Progenitor cell of endocrine pancreas (in vitro differentiated cells): ENCODE measurements around the gene SUN1. TPM values are rescaled to one million over a fixed set of nuclear protein-coding genes. Genes with fewer than 3 reads are reported as not detected.

Source experiments
- DNase-seq: peaks from one replicate; pipeline ENCODE4 v3.0.0; 2021; ENCODE audit warnings: low spot score; ENCODE audit not compliant: unreplicated experiment
- H3K27ac Mint-ChIP-seq: 2 replicates; pipeline ENCODE4 v1.8.0; 2021; ENCODE audit warnings: mild to moderate bottlenecking, moderate library complexity, mixed read lengths
- H3K27me3 Mint-ChIP-seq: 2 replicates; pipeline ENCODE4 v1.8.0; 2021; ENCODE audit warnings: mixed read lengths
- H3K36me3 Mint-ChIP-seq: 2 replicates; pipeline ENCODE4 v1.8.0; 2022; ENCODE audit warnings: mixed read lengths; ENCODE audit not compliant: insufficient read depth
- H3K4me1 Mint-ChIP-seq: 2 replicates; pipeline ENCODE4 v1.8.0; 2021; ENCODE audit warnings: low read depth, mixed read lengths
- H3K4me3 Mint-ChIP-seq: 2 replicates; pipeline ENCODE4 v1.8.0; 2021; ENCODE audit warnings: low read depth, mild to moderate bottlenecking, moderate library complexity, mixed read lengths
- H3K9me3 Mint-ChIP-seq: 2 replicates; pipeline ENCODE4 v1.8.0; 2021; ENCODE audit warnings: low read depth, mixed read lengths
- long read RNA-seq: library from polyadenylated mRNA; unstranded; transcript quantifications from one replicate; pipeline ENCODE4 v2.0.0, GENCODE V29; 2020
- total RNA-seq: library from RNA; stranded (reverse); gene quantifications from 2 replicates; pipeline ENCODE4 v1.2.1, GENCODE V29; 2021
- TF ChIP-seq, protein P1 (sequence below): fragments of 200-600 bp; sonication (generic); IDR thresholded peaks from one replicate; pipeline ENCODE4 v1.5.0; 2021; ENCODE audit warnings: antibody characterized with exemption, mild to moderate bottlenecking; ENCODE audit not compliant: unreplicated experiment

The SUN1 gene, protein sequence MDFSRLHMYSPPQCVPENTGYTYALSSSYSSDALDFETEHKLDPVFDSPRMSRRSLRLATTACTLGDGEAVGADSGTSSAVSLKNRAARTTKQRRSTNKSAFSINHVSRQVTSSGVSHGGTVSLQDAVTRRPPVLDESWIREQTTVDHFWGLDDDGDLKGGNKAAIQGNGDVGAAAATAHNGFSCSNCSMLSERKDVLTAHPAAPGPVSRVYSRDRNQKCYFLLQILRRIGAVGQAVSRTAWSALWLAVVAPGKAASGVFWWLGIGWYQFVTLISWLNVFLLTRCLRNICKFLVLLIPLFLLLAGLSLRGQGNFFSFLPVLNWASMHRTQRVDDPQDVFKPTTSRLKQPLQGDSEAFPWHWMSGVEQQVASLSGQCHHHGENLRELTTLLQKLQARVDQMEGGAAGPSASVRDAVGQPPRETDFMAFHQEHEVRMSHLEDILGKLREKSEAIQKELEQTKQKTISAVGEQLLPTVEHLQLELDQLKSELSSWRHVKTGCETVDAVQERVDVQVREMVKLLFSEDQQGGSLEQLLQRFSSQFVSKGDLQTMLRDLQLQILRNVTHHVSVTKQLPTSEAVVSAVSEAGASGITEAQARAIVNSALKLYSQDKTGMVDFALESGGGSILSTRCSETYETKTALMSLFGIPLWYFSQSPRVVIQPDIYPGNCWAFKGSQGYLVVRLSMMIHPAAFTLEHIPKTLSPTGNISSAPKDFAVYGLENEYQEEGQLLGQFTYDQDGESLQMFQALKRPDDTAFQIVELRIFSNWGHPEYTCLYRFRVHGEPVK
- total RNA-seq: 152 and 157 TPM in 2 replicates
- long read RNA-seq, full-length matches to known transcripts: 10 of 223 reads
- long read RNA-seq, partial matches to known transcripts: 61 of 223 reads
- long read RNA-seq, other reads (novel, unspliced or antisense): 152 of 223 reads

DNA sequence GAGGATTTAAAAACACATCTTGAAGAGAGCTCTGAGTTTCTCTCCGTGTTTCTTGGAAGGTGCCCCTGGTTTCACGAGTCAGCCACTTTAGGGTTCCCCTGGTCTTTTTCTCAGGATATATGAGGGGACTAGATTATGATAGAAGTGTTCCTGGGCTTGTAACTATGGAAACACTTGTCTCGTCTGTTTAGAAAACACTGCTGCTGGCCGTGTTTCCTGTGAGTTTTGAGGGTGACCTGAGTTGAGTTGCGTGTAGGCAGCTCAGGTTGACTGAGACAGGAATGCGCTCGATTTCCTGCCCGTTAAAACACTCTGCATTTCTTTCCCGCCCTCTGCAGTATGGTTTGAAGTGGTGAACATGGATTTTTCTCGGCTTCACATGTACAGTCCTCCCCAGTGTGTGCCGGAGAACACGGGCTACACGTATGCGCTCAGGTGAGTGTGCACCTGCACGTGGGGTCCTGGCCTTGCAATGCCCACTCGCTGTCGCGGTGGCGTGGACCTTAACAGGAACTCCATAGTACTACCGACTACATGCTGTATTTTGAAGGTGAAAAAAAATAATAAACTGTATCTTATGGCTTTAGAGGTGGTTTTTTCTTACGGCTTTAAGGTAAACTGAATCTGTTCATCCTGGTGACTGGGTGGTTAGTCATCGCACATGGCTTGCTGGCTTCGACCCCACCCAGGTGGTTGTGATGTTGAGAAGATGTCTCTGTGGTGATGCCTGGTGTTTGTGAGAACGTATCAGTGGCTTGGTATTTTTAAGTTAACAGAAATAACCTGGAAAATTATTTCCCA, at the start of gene SUN1:
TSS of gene SUN1 (plus strand) at position 310 of the 801 bp plus-strand sequence. CDS start at position 359, 49 bp downstream.
- H3K4me3 Mint-ChIP-seq: no peak within 1 kb of the TSS
- no peak for DNase-seq
- H3K4me1 Mint-ChIP-seq: peaks cover 15% of the 10 kb centered on the region
- H3K27ac Mint-ChIP-seq: peak within 1 kb of the TSS; percentile 91
- TF ChIP-seq, protein P1, sequence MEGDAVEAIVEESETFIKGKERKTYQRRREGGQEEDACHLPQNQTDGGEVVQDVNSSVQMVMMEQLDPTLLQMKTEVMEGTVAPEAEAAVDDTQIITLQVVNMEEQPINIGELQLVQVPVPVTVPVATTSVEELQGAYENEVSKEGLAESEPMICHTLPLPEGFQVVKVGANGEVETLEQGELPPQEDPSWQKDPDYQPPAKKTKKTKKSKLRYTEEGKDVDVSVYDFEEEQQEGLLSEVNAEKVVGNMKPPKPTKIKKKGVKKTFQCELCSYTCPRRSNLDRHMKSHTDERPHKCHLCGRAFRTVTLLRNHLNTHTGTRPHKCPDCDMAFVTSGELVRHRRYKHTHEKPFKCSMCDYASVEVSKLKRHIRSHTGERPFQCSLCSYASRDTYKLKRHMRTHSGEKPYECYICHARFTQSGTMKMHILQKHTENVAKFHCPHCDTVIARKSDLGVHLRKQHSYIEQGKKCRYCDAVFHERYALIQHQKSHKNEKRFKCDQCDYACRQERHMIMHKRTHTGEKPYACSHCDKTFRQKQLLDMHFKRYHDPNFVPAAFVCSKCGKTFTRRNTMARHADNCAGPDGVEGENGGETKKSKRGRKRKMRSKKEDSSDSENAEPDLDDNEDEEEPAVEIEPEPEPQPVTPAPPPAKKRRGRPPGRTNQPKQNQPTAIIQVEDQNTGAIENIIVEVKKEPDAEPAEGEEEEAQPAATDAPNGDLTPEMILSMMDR: no peak
- H3K36me3 Mint-ChIP-seq: peaks cover 6% of the 10 kb centered on the region
- H3K9me3 Mint-ChIP-seq: no peaks in the 10 kb centered on the region
- no peaks in the 10 kb centered on the region for H3K27me3 Mint-ChIP-seq

GRCh38 chr7:782718-783449, 49.4 kb upstream of the SUN1 start:
- H3K36me3 Mint-ChIP-seq: peaks cover 34% of the 10 kb centered on the region
- H3K4me1 Mint-ChIP-seq: no peaks in the 10 kb centered on the region
- no peaks in the 10 kb centered on the region for H3K27me3 Mint-ChIP-seq
- TF ChIP-seq, protein P1: no peak
- no peak overlapping the region for H3K4me3 Mint-ChIP-seq
- no peak for DNase-seq
- no peaks in the 10 kb centered on the region for H3K9me3 Mint-ChIP-seq
- no peak overlapping the region for H3K27ac Mint-ChIP-seq

DNA sequence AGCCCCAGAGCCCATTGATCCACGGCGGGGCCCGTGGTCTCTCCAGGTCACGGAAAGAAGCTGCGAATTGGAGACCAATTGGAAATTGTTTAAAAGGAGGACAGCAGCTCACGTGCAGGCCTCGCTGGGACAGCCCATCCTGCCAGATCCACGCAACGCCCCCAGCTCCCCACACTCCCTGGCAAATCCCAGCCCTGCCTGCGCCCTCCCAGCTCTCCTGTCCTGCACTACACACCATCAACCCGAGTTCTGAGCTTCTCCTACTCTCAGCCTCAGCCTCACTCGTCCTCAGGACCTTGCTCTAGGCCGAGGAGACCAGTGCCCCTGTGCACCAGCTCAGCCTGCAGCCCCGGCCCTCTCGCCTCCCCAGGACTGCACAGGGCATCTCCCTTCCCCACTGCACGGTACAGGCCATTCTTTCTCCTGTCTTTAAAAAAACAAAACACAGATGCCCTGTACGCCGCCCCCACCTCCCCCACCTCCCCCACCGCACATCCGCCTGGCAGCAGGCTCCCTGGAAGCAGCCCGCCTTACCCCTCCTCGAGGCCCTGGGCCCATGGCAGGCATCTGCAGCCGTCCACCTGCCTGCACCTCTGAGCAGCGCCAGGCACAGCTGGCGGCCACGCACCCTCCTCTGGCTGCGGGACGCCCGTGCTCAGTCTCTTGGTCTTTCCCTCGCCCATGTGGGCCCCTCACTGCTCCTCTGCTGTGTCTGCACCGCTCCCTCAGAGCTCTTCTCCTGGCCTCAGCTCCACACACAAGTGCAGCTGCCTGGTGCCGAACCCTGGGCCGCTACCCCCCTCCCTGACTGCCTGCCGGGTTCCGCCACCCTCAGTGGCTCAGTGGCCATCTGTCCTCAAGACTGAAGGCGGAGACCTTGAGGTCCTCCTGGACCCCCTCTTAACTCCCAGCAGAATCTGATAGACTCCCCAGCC, 48.5 kb upstream of the SUN1 start:
- TF ChIP-seq, protein P1: no peak
- Mint-ChIP-seq H3K27ac (no peak overlapping the region), H3K4me3 (no peak overlapping the region), H3K9me3 (no peaks in the 10 kb centered on the region), H3K4me1 (no peaks in the 10 kb centered on the region), H3K27me3 (no peaks in the 10 kb centered on the region), H3K36me3 (peaks cover 40% of the 10 kb centered on the region)
- no peak for DNase-seq

GRCh38 chr7:784971-785370, 47.3 kb upstream of the SUN1 start:
- H3K4me3 Mint-ChIP-seq: no peak overlapping the region
- TF ChIP-seq, protein P1: no peak
- no peaks in the 10 kb centered on the region for H3K27me3 Mint-ChIP-seq
- H3K9me3 Mint-ChIP-seq: no peaks in the 10 kb centered on the region
- peaks cover 46% of the 10 kb centered on the region for H3K36me3 Mint-ChIP-seq
- DNase-seq: no peak
- no peak overlapping the region for H3K27ac Mint-ChIP-seq
- H3K4me1 Mint-ChIP-seq: no peaks in the 10 kb centered on the region
